NCI-H187 treated with DMSO at 0.1 percent for 48 hours (cell line): ENCODE data around the gene ZNF653.

Source experiments
- DNase-seq: peaks from one replicate; lab custom pipeline; 2025; lab: John Stamatoyannopoulos, UW

ZNF653 gene

GRCh38 chr19:11505504-11506100 lies at the start of gene ZNF653:
TSS of gene ZNF653 (minus strand) at chr19:11505839. CDS start at chr19:11505786, 53 bp downstream.
- DNase-seq: peak; percentile 32

- DNase-seq: no peak
These were observed 49.6 kb upstream of the ZNF653 start for GRCh38 chr19:11555246-11555645.

- no peak for DNase-seq
These were observed 48.5 kb upstream of the ZNF653 start for GRCh38 chr19:11554160-11554559.

DNA sequence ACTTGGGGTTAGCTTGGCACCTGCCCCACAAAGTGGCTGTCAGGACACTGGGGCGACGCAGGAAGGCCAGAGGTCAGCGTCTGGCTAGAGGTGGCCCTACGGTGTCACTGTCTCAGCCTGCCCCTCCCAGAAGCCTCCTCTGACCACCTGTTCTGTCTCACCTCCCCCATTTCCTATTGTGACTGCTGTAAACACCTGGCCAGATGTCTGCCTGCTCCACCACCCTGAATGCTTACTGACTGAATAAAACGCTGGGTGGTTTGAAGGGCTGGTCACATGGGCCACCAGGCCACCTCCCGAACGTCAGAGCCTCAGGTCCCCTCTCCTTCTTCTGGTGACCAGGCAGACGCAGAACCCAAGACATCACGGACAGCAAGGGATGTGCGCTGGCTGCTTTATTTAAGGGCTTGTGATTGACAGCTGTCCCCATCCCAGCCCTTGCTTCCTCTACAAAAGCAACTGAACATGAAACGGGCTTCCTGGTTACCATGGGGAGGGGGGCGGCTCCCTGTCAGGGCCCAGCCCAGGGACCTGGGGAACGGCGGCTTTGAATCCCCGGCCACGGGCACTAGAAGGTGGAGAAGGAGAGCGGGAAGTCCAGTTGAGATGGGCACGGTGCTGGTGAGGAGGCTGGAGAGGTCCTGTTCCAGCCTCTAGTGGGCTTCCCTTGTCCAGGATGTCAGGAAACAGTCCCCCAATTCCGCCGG lies 47.2 kb upstream of the ZNF653 start:
- DNase-seq: no peak

GRCh38 chr19:11551603-11552235 lies 46.1 kb upstream of the ZNF653 start:
- no peak for DNase-seq

GRCh38 chr19:11550265-11550664 lies 44.6 kb upstream of the ZNF653 start:
- no peak for DNase-seq

DNA sequence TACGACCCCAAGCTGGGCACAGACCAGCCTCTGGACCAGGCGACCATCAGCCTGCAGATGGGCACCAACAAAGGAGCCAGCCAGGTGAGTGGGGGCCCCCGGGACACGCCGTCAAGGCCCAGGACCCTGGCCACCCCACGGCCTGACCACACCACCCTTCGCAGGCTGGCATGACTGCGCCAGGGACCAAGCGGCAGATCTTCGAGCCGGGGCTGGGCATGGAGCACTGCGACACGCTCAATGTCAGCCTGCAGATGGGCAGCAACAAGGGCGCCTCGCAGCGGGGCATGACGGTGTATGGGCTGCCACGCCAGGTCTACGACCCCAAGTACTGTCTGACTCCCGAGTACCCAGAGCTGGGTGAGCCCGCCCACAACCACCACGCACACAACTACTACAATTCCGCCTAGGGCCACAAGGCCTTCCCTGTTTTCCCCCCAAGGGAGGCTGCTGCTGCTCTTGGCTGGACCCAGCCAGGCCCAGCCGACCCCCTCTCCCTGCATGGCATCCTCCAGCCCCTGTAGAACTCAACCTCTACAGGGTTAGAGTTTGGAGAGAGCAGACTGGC lies 43.8 kb upstream of the ZNF653 start:
- DNase-seq: no peak

DNA sequence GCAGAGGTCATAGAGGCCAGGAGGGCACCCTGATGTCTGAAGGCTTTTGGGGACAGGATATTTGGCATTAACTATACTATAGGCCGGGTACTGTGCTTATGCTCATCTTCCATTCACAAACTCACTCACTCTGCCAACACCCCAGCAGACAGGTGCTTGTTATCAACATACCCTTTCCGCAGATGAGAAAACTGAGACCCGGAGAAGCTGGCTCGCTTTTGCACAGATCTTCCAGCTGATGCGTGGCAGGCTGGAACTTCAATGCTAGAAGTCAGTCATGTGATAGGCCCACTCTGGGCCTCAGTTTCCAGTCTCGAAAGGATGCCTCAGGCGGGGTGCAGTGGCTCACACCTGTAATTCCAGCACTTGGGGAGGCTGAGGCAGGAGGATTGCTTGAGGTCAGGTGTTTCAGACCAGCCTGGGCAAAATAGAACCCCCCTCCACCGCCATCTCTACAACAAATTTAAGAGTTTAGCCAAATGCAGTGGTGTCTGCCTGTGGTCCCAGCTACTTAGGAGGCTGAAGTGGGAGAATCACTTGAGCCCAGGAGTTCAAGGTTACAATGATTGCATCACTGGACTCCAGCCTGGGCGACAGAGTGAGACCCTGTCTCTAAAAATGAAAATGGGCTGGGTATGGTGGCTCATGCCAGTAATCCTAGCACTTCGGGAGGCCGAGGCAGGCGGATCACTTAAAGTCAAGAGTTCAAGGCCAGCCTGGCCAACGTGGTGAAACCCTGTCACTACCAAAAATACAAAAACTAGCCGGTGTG lies 42.5 kb upstream of the ZNF653 start:
- no peak for DNase-seq

- no peak for DNase-seq
These were observed 35.6 kb upstream of the ZNF653 start for GRCh38 chr19:11541238-11541637.

GRCh38 chr19:11540645-11541044 lies 35.0 kb upstream of the ZNF653 start:
- DNase-seq: no peak

- DNase-seq: no peak
These were observed 34.1 kb upstream of the ZNF653 start for GRCh38 chr19:11539495-11540365.

DNA sequence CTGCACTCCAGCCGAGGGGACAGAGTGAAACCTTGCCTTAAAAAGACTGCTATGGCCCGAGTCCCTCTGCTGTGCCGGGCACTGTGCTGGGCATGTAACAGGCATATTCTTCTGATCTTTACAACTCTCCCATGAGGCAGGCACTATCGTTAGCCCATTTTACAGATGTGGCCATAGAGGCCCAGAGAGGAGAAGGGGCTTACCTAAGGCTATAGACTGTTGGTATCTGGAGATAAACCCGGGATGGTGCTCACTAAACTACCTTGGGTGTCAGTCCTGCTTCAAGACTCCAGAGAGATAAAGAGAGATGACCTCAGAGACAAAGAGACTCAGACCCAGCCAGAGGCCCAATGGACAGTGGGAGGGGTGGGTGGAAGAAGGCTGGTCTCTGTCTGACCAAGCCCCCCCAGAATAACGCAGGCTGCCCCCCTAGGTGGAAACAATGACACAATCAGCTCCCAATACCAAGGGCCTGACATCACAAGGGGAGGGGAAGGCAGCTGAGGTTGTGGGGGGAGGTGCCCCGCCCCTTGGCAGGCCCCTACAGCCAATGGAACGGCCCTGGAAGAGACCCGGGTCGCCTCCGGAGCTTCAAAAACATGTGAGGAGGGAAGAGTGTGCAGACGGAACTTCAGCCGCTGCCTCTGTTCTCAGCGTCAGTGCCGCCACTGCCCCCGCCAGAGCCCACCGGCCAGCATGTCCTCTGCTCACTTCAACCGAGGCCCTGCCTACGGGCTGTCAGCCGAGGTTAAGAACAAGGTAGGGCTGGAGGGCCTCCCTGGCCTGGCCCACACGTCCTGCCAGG lies 32.8 kb upstream of the ZNF653 start, which contains the start of gene CNN1:
CNN1 (plus strand) TSS at position 620 of the 805 bp plus-strand sequence; CDS start at position 697, 77 bp downstream.
- no peak for DNase-seq

- no peak for DNase-seq
These were observed 30.4 kb upstream of the ZNF653 start for GRCh38 chr19:11535792-11536595.

DNA sequence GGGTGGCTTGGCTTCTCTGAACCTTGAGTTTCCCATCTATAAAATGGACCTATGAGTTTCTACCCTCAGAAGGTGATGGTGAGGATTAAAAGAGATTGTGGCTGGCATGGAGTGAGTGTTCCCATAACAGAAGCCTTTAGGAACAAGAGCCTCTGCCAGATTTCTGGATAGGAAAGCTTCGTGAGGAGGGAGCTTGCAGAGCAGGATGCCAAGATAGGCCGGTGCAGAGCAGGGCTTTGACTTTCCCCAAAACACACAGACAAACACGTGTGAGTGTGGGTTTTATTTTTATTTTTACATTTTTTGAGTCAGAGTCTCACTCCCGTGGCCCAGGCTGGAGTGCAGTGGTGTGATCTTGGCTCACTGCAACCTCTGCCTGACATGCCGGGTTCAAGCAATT lies 29.3 kb upstream of the ZNF653 start:
- no peak for DNase-seq

DNA sequence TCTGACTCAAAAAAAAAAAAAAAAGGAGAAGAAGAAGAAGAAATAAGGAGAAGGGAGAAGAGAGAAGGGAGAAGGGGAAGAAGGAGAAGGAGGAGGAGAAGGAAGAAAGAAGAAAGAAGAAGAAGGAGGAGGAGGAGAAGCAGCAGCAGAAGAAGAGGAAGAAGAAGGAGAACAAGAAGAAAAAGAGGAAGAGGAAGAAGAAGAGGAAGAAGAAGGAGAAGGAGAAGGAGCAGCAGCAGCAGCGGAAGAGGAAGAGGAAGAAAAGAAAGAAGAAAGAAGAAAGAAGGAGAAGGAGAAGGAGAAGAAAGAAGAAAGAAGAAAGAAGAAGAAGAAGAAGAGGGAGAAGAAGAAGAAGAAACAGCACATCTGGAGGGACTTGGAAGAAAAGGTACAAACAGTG lies 28.9 kb upstream of the ZNF653 start:
- no peak for DNase-seq

DNA sequence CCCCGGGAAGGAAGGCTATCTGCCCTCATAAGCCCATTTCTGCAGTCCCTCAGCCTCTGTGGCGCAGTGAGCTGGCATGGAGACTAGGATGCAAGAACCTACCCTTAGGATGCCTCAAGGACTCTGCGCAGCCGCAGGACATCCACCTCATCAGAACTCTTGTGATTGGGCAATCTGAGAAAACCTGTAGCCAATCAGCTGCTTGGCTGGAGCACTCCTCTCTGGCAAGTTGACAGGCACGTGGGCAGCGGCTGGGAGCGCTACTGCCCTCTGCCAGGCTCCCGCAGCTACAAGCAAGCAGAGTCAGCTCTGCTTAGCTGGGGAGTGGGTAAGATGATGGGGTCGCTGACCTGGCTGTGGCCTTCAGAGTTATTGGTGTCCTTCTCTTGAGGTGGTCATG lies 24.8 kb upstream of the ZNF653 start:
- DNase-seq: no peak

DNA sequence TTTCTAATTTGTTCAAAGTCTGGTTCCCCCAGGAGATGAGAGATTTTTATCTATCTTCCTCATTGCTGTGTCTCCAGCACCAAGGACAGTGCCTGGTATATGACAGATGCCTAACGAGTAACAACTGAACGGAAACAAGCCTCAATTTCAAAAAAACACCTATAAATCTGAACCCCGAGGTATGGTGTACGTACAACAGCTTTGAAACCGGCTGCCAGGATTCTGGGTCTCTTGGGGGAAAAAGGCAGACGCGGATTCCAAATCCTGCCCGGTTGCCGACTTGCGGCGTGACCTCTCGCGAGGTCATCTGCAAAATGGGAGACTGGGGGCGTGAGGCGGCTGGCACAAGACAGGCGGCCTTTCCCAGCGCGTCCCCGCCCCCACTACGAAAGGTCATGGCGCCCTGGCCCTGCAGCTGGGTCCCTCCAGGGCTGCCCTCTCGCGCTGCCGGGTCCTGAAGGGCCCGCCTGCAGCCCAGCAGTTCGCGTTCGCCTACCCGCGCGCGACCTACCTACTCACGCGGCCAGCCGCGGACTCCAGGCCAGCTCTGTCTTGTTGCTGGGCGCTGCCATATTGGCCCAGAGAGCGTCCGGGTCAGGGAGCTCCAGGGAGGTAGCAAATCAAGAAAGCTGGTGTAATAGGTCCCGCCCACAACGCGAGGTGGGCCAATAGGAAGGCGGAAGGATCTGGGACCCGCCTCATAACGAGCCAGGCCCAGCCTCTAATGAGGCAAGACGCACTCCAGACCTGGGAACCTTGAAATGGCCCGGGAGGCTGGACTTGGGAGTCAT lies 23.1 kb upstream of the ZNF653 start, which contains the start of gene ECSIT:
ECSIT (minus strand) TSS at position 584 of the 791 bp plus-strand sequence. CDS start 9,964 bp downstream, outside the sequence.
- DNase-seq: peak; percentile 72

GRCh38 chr19:11519138-11519537 lies 13.5 kb upstream of the ZNF653 start:
- DNase-seq: no peak
